ENCODE results near the gene ADGRE2. TPM values are rescaled to one million over a fixed set of nuclear protein-coding genes. Genes with fewer than 3 reads are reported as not detected.
"Not testable (repeated sequence)": the region's sequence is repeated elsewhere in the genome, so short reads cannot be mapped to it uniquely, and the experiment has no call there.

The ADGRE2 gene
- polyA plus RNA-seq, 3 donors = 13.1 to 91.1 (median 47.6) TPM

GRCh38 chr19:14786421-14786851, 8.1 kb upstream of the ADGRE2 start:
- peak overlapping the region; percentile 98 to 100 (median 99) for H3K27ac Mint-ChIP-seq
- intact Hi-C loops (cut with micrococcal nuclease) = loop anchor here in 1 of 2 donors (10.0 kb wide), 2 partner anchors 112 to 412 kb away; partner anchors contain the start of gene ADGRE3
- H3K4me1 Mint-ChIP-seq = peaks cover 54% of the 10 kb centered on the region
- Histone ChIP-seq H3K36me3 (replicated peaks in 1 of 2; ENCODE audit: control insufficient read depth in 1 of 2, insufficient read depth in 2 of 2, low read length in 2 of 2) (no peaks in the 10 kb centered on the region), H3K9ac (ENCODE audit: insufficient read depth, low read length, poor library complexity, severe bottlenecking) (peak overlapping the region; percentile 81), H3K79me2 (ENCODE audit: insufficient read depth, low read length) (no peaks in the 10 kb centered on the region), H3K4me3 (replicated peaks in 1 of 3; ENCODE audit: low read depth in 2 of 3, low read length in 3 of 3) (peak overlapping the region in 1 of 3 experiments; percentile 24), H4K20me1 (ENCODE audit: insufficient read depth, low read length) (no peaks in the 10 kb centered on the region), H2AFZ (ENCODE audit: insufficient read depth, low read depth, low read length, poor library complexity, severe bottlenecking) (peak overlapping the region; percentile 47), H3K4me1 (ENCODE audit: control insufficient read depth in 1 of 2, insufficient read depth in 2 of 2, low read length in 2 of 2) (peaks cover 54 to 61% of the 10 kb centered on the region in 2 donors), H3K4me2 (replicated peaks; ENCODE audit: extremely low read depth, low read length, poor library complexity, severe bottlenecking) (peak overlapping the region; percentile 45), H3K27me3 (ENCODE audit: control insufficient read depth in 2 of 2, insufficient read depth in 2 of 2, low read length in 2 of 2) (no peaks in the 10 kb centered on the region), H3K27ac (ENCODE audit: low read depth in 1 of 2, low read length in 2 of 2) (peak overlapping the region; percentile 92 to 95), H3K9me3 (replicated peaks in 1 of 2; ENCODE audit: control insufficient read depth in 1 of 2, insufficient read depth in 1 of 2, low read length in 2 of 2) (no peaks in the 10 kb centered on the region)
- peaks cover 0 to 5% (median 3%) of the 10 kb centered on the region in 7 donors for H3K9me3 Mint-ChIP-seq
- peak; percentile 97 for TF ChIP-seq CTCF (IDR thresholded peaks at IDR 0.05)
- H3K36me3 Mint-ChIP-seq = no peaks in the 10 kb centered on the region
- H3K4me3 Mint-ChIP-seq = peak overlapping the region in 1 of 2 donors; percentile 55
- DNase-seq = peak in 2 of 3 donors; percentile 41 to 73
- peaks cover 0 to 11% (median 2%) of the 10 kb centered on the region in 3 donors for H3K27me3 Mint-ChIP-seq (ENCODE audit: low read depth in 3 of 3)
- 23% methylated on average over 14 of the region's 18 CpGs for WGBS (ENCODE audit: insufficient coverage)

GRCh38 chr19:14785102-14785793, 6.9 kb upstream of the ADGRE2 start:
- not testable (repeated sequence) for H3K9me3 ChIP-seq (replicated peaks in 1 of 2; ENCODE audit: control insufficient read depth in 1 of 2, insufficient read depth in 1 of 2, low read length in 2 of 2); H3K27me3 ChIP-seq (ENCODE audit: control insufficient read depth in 2 of 2, insufficient read depth in 2 of 2, low read length in 2 of 2); H2AFZ ChIP-seq (ENCODE audit: insufficient read depth, low read depth, low read length, poor library complexity, severe bottlenecking); H3K9me3 Mint-ChIP-seq; H3K36me3 Mint-ChIP-seq; H3K79me2 ChIP-seq (ENCODE audit: insufficient read depth, low read length); H3K36me3 ChIP-seq (replicated peaks in 1 of 2; ENCODE audit: control insufficient read depth in 1 of 2, insufficient read depth in 2 of 2, low read length in 2 of 2); H4K20me1 ChIP-seq (ENCODE audit: insufficient read depth, low read length)
- Mint-ChIP-seq H3K4me3 (peak overlapping the region; percentile 66 to 77), H3K4me1 (peaks cover 55% of the 10 kb centered on the region), H3K27ac (peak overlapping the region; percentile 98 to 100 (median 99)), H3K27me3 (ENCODE audit: low read depth in 3 of 3) (peaks cover 0 to 11% (median 2%) of the 10 kb centered on the region in 3 donors)
- DNase-seq = peak; percentile 95 to 98 (median 98)
- intact Hi-C loops (cut with micrococcal nuclease) = loop anchor here in 1 of 2 donors (10.0 kb wide), 2 partner anchors 110 to 410 kb away; partner anchors contain the start of gene ADGRE3
- Histone ChIP-seq H3K9ac (ENCODE audit: insufficient read depth, low read length, poor library complexity, severe bottlenecking) (peak overlapping the region; percentile 81), H3K4me1 (ENCODE audit: control insufficient read depth in 1 of 2, insufficient read depth in 2 of 2, low read length in 2 of 2) (peaks cover 58 to 70% of the 10 kb centered on the region in 2 donors), H3K4me3 (replicated peaks in 1 of 3; ENCODE audit: low read depth in 2 of 3, low read length in 3 of 3) (peak overlapping the region in 2 of 3 experiments; percentile 25 to 56), H3K4me2 (replicated peaks; ENCODE audit: extremely low read depth, low read length, poor library complexity, severe bottlenecking) (peak overlapping the region; percentile 68), H3K27ac (ENCODE audit: low read depth in 1 of 2, low read length in 2 of 2) (peak overlapping the region; percentile 92 to 95)
- WGBS (ENCODE audit: insufficient coverage) = 0% methylated on average over 3 of the region's 11 CpGs

GRCh38 chr19:14784730-14785101, 6.4 kb upstream of the ADGRE2 start:
- H3K27me3 ChIP-seq (ENCODE audit: control insufficient read depth in 2 of 2, insufficient read depth in 2 of 2, low read length in 2 of 2); H3K36me3 Mint-ChIP-seq; H3K9me3 ChIP-seq (replicated peaks in 1 of 2; ENCODE audit: control insufficient read depth in 1 of 2, insufficient read depth in 1 of 2, low read length in 2 of 2); H3K36me3 ChIP-seq (replicated peaks in 1 of 2; ENCODE audit: control insufficient read depth in 1 of 2, insufficient read depth in 2 of 2, low read length in 2 of 2); H3K79me2 ChIP-seq (ENCODE audit: insufficient read depth, low read length); H2AFZ ChIP-seq (ENCODE audit: insufficient read depth, low read depth, low read length, poor library complexity, severe bottlenecking); H3K9me3 Mint-ChIP-seq; H4K20me1 ChIP-seq (ENCODE audit: insufficient read depth, low read length): not testable (repeated sequence)
- intact Hi-C loops (cut with micrococcal nuclease) = loop anchor here in 1 of 2 donors (10.0 kb wide), 2 partner anchors 110 to 410 kb away; partner anchors contain the start of gene ADGRE3
- Mint-ChIP-seq H3K27me3 (ENCODE audit: low read depth in 3 of 3) (peaks cover under 1 to 11% (median 2%) of the 10 kb centered on the region in 3 donors), H3K4me3 (peak overlapping the region; percentile 66 to 77), H3K27ac (peak overlapping the region; percentile 98 to 100 (median 99)), H3K4me1 (peaks cover 55% of the 10 kb centered on the region)
- H3K27ac ChIP-seq (ENCODE audit: low read depth in 1 of 2, low read length in 2 of 2) = peak overlapping the region; percentile 92 to 95
- peaks cover 58 to 70% of the 10 kb centered on the region in 2 donors for H3K4me1 ChIP-seq (ENCODE audit: control insufficient read depth in 1 of 2, insufficient read depth in 2 of 2, low read length in 2 of 2)
- peak overlapping the region; percentile 68 for H3K4me2 ChIP-seq (replicated peaks; ENCODE audit: extremely low read depth, low read length, poor library complexity, severe bottlenecking)
- H3K9ac ChIP-seq (ENCODE audit: insufficient read depth, low read length, poor library complexity, severe bottlenecking) = peak overlapping the region; percentile 81
- peak overlapping the region in 2 of 3 experiments; percentile 25 to 56 for H3K4me3 ChIP-seq (replicated peaks in 1 of 3; ENCODE audit: low read depth in 2 of 3, low read length in 3 of 3)
- 0% methylated on average over 2 of the region's 10 CpGs for WGBS (ENCODE audit: insufficient coverage)
- peak; percentile 95 to 98 (median 97) for DNase-seq

All from CD14-positive monocyte (primary cell).